Measurements from ENCODE around the gene HBEGF. TPM values are rescaled to one million over a fixed set of nuclear protein-coding genes. Genes with fewer than 3 reads are reported as not detected.

HBEGF gene
- total and polyA plus RNA-seq, 2 experiments from 2014 or later = 4.9 to 9.5 TPM

- Histone ChIP-seq H3K4me3 (no peak overlapping the region), H3K4me1 (ENCODE audit: insufficient read depth) (peaks cover 44% of the 10 kb centered on the region), H2AFZ (no peak overlapping the region), H3K9me2 (ENCODE audit: insufficient read depth) (no peaks in the 10 kb centered on the region), H3K4me2 (ENCODE audit: unreplicated experiment) (no peak overlapping the region), H4K20me1 (ENCODE audit: insufficient read depth) (no peaks in the 10 kb centered on the region), H3F3A (ENCODE audit: insufficient read depth) (peaks cover 18% of the 10 kb centered on the region), H3K27me3 (replicated peaks; ENCODE audit: insufficient read depth) (no peaks in the 10 kb centered on the region), H3K79me2 (ENCODE audit: insufficient read depth) (no peaks in the 10 kb centered on the region), H3K27ac (peak overlapping the region; percentile 76; the same call in 1 of the 2 replicates), H3K36me3 (ENCODE audit: low read depth) (no peaks in the 10 kb centered on the region), H3K9me3 (ENCODE audit: low read depth) (no peaks in the 10 kb centered on the region), H3K9ac (no peak overlapping the region)
- in situ Hi-C loops (cut with MboI) = no loop called here
- 94 to 97% methylated on average over 3 of the region's 3 CpGs for WGBS, 2 experiments (ENCODE audit: low coverage in 1 of 2, low lambda C conversion rate in 2 of 2, missing lambda C conversion rate in 2 of 2)
- no peak for DNase-seq
- TF ChIP-seq EZH2 (IDR thresholded peaks at IDR 0.05; ENCODE audit: insufficient read depth, poor library complexity, severe bottlenecking) (no peak), EZH2phosphoT487 (IDR thresholded peaks at IDR 0.05; ENCODE audit: insufficient read depth, low read depth) (no peak)
Observed at GRCh38 chr5:140325486-140325885, 20.9 kb downstream of the HBEGF start.

- Histone ChIP-seq H3K4me2 (ENCODE audit: unreplicated experiment) (peak overlapping the region; percentile 81), H3K27ac (peak overlapping the region; percentile 76), H4K20me1 (ENCODE audit: insufficient read depth) (no peaks in the 10 kb centered on the region), H3K9me3 (ENCODE audit: low read depth) (no peaks in the 10 kb centered on the region), H3K27me3 (replicated peaks; ENCODE audit: insufficient read depth) (no peaks in the 10 kb centered on the region), H3K4me1 (ENCODE audit: insufficient read depth) (peaks cover 44% of the 10 kb centered on the region), H3K36me3 (ENCODE audit: low read depth) (no peaks in the 10 kb centered on the region), H2AFZ (no peak overlapping the region), H3K9me2 (ENCODE audit: insufficient read depth) (no peaks in the 10 kb centered on the region), H3F3A (ENCODE audit: insufficient read depth) (peaks cover 18% of the 10 kb centered on the region), H3K9ac (peak overlapping the region; percentile 21), H3K4me3 (0 out of 2 replicates have a peak overlapping the region, but pooled peaks have one; percentile 2), H3K79me2 (ENCODE audit: insufficient read depth) (no peaks in the 10 kb centered on the region)
- TF ChIP-seq EZH2 (IDR thresholded peaks at IDR 0.05; ENCODE audit: insufficient read depth, poor library complexity, severe bottlenecking) (no peak), EZH2phosphoT487 (IDR thresholded peaks at IDR 0.05; ENCODE audit: insufficient read depth, low read depth) (no peak)
- peak; percentile 87 for DNase-seq
- WGBS, 2 experiments (ENCODE audit: low coverage in 1 of 2, low lambda C conversion rate in 2 of 2, missing lambda C conversion rate in 2 of 2) = 0% methylated on average over 1 of the region's 1 CpG
- in situ Hi-C loops (cut with MboI) = no loop called here
Observed at GRCh38 chr5:140324617-140325241, 21.7 kb downstream of the HBEGF start.

GRCh38 chr5:140324041-140324600 lies 22.3 kb downstream of the HBEGF start:
- H4K20me1 ChIP-seq (ENCODE audit: insufficient read depth) = no peaks in the 10 kb centered on the region
- TF ChIP-seq EZH2phosphoT487 (IDR thresholded peaks at IDR 0.05; ENCODE audit: insufficient read depth, low read depth) = no peak
- no peak for TF ChIP-seq EZH2 (IDR thresholded peaks at IDR 0.05; ENCODE audit: insufficient read depth, poor library complexity, severe bottlenecking)
- no peaks in the 10 kb centered on the region for H3K36me3 ChIP-seq (ENCODE audit: low read depth)
- no peaks in the 10 kb centered on the region for H3K27me3 ChIP-seq (replicated peaks; ENCODE audit: insufficient read depth)
- H3K4me3 ChIP-seq = 0 out of 2 replicates have a peak overlapping the region, but pooled peaks have one; percentile 2
- WGBS, 2 experiments (ENCODE audit: low coverage in 1 of 2, low lambda C conversion rate in 2 of 2, missing lambda C conversion rate in 2 of 2) = 78 to 85% methylated on average over 5 of the region's 5 CpGs
- H3K4me1 ChIP-seq (ENCODE audit: insufficient read depth) = peaks cover 44% of the 10 kb centered on the region
- peak overlapping the region; percentile 76 for H3K27ac ChIP-seq
- DNase-seq = peak; percentile 62
- peak overlapping the region; percentile 81 for H3K4me2 ChIP-seq (ENCODE audit: unreplicated experiment)
- H3K79me2 ChIP-seq (ENCODE audit: insufficient read depth) = no peaks in the 10 kb centered on the region
- H3K9me3 ChIP-seq (ENCODE audit: low read depth) = no peaks in the 10 kb centered on the region
- peak overlapping the region; percentile 21 for H3K9ac ChIP-seq
- in situ Hi-C loops (cut with MboI) = no loop called here
- peaks cover 18% of the 10 kb centered on the region for H3F3A ChIP-seq (ENCODE audit: insufficient read depth)
- no peak overlapping the region for H2AFZ ChIP-seq
- H3K9me2 ChIP-seq (ENCODE audit: insufficient read depth) = no peaks in the 10 kb centered on the region

- Histone ChIP-seq H3K4me3 (no peak overlapping the region), H3K4me1 (ENCODE audit: insufficient read depth) (peaks cover 51% of the 10 kb centered on the region), H2AFZ (no peak overlapping the region), H3F3A (ENCODE audit: insufficient read depth) (peaks cover 21% of the 10 kb centered on the region), H3K36me3 (ENCODE audit: low read depth) (no peaks in the 10 kb centered on the region), H3K79me2 (ENCODE audit: insufficient read depth) (no peaks in the 10 kb centered on the region), H3K9me2 (ENCODE audit: insufficient read depth) (no peaks in the 10 kb centered on the region), H3K9ac (peak overlapping the region; percentile 56), H3K9me3 (ENCODE audit: low read depth) (no peaks in the 10 kb centered on the region), H3K27me3 (replicated peaks; ENCODE audit: insufficient read depth) (no peaks in the 10 kb centered on the region), H4K20me1 (ENCODE audit: insufficient read depth) (no peaks in the 10 kb centered on the region), H3K4me2 (ENCODE audit: unreplicated experiment) (peak overlapping the region; percentile 81), H3K27ac (peak overlapping the region; percentile 76)
- 28 to 32% methylated on average over 8 to 9 of the region's 9 CpGs for WGBS, 2 experiments (ENCODE audit: low coverage in 1 of 2, low lambda C conversion rate in 2 of 2, missing lambda C conversion rate in 2 of 2)
- TF ChIP-seq EZH2phosphoT487 (IDR thresholded peaks at IDR 0.05; ENCODE audit: insufficient read depth, low read depth) = peak; percentile 64; the same call in 1 of the 2 replicates
- TF ChIP-seq EZH2 (IDR thresholded peaks at IDR 0.05; ENCODE audit: insufficient read depth, poor library complexity, severe bottlenecking) = no peak
- in situ Hi-C loops (cut with MboI) = no loop called here
- DNase-seq = peak; percentile 95
Observed at GRCh38 chr5:140322751-140323731, 23.4 kb downstream of the HBEGF start.

All from GM23248 (cell line).